RWPE1 (cell line): Measurements from ENCODE around the gene GNA15.
A peak's percentile ranks its signal among the peaks of the same experiment; 100 is the strongest.

Experiments used
- CTCF ChIA-PET: fragments of 350-600 bp; sonication (Branson Sonifier 250); formaldehyde crosslinking; extraction: SDS; loops from one replicate; lab custom pipeline; 2021; lab: Yijun Ruan, JAX
- POLR2A ChIA-PET: fragments of 400-600 bp; formaldehyde crosslinking; extraction: SDS; loops from one replicate; lab custom pipeline; 2020; ENCODE audit warnings: antibody characterized with exemption; ENCODE audit not compliant: low non-redundant PET; lab: Yijun Ruan, JAX
- DNase-seq: peaks from one replicate; pipeline ENCODE4 v3.0.0; 2012; ENCODE audit warnings: low spot score
- H3K27ac ChIP-seq: fragments of 450-650 bp; 2 replicates; pipeline ENCODE4 v1.5.1; 2017
- CTCF ChIP-seq: fragments of 450-650 bp; conservative IDR thresholded peaks from 2 replicates; pipeline ENCODE4 v1.5.1; 2017; ENCODE audit warnings: low read depth, mild to moderate bottlenecking

Gene GNA15

GRCh38 chr19:3115916-3116602, 19.8 kb upstream of the GNA15 start:
- H3K27ac ChIP-seq, result peak overlapping the region; percentile 64
- ChIA-PET POLR2A (no interaction called here), CTCF (interaction anchor here (0.6 kb wide), 1 partner anchor 12 kb away, joined by 3 read pairs; no protein-coding TSS in a partner anchor)
- no peak for TF ChIP-seq CTCF
- DNase-seq, result no peak

DNA sequence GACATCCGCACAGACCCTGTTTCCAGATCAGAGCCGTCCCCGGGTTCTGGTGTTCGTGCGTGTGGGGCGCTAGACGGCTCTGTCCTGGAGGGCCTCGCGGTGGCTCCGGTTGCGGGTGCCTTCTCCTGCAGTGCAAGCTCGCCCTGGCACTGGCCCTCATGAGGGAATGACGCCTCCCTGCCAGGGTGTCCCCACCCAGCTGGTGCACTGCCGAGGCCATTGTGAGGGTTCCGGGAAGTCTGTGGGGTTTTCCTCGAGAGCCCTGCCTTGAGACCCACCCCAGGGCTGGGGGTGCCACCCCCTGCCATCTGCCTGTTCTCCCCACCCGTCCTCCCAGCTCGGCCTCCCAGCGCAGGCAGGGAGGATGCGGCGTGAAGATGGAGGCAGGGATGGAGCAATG, 19.2 kb upstream of the GNA15 start:
- CTCF ChIA-PET, result no interaction called here
- POLR2A ChIA-PET, result no interaction called here
- no peak for DNase-seq
- H3K27ac ChIP-seq, result peak overlapping the region; percentile 64
- TF ChIP-seq CTCF, result no peak

- ChIA-PET POLR2A (no interaction called here), CTCF (no interaction called here)
- TF ChIP-seq CTCF, result no peak
- DNase-seq, result no peak
- peak overlapping the region; percentile 64 for H3K27ac ChIP-seq
Measured at GRCh38 chr19:3117716-3118115, 18.1 kb upstream of the GNA15 start.

- POLR2A ChIA-PET, result no interaction called here
- no peak for DNase-seq
- TF ChIP-seq CTCF, result no peak
- H3K27ac ChIP-seq, result peak overlapping the region; percentile 64
- CTCF ChIA-PET, result no interaction called here
Measured at GRCh38 chr19:3118232-3119070, 17.4 kb upstream of the GNA15 start.

- CTCF ChIA-PET, result interaction anchor here (0.5 to 1.0 kb wide), 2 partner anchors 10 to 159 kb away, joined by 4 read pairs; no protein-coding TSS in a partner anchor
- POLR2A ChIA-PET, result no interaction called here
- no peak overlapping the region for H3K27ac ChIP-seq
- no peak for TF ChIP-seq CTCF
- DNase-seq, result no peak
Measured at GRCh38 chr19:3119071-3119595, 16.7 kb upstream of the GNA15 start.

DNA sequence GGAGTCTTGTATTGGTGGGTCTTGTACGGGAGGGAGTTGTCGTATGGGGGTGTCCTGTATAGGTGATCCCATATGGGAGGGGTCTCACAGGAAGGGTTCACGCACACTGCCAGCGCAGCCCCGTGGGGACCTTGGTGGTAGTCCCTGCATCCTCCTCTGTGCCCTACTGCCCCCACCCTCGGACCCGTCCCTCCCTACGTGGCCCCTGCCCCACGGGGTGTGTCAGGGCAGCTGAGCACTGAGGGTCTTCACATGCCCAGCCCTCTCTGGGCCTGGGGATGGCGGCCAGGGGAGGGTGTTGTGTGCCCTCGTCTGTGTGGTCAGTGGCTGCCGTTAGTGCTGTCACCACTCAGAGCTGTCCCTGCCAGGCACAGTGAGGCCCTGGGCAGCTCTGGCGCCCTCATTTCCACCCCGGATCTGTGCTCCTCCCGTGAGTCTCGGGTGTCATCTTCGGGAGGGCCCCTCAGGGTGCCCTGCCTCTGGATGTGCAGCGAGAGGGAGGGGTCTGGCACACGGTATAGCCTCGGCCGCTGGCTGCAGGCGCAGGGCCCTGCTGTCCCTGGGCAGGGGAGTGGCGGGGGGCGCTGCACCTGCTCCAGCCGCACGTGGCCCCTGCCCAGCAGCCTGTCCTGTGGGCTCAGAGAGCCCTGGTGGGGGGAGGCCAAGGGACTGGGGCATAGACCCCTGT, 16.0 kb upstream of the GNA15 start:
- ChIA-PET POLR2A (no interaction called here), CTCF (interaction anchor here (0.5 to 1.0 kb wide), 2 partner anchors 11 to 159 kb away, joined by 4 read pairs; no protein-coding TSS in a partner anchor)
- no peak for DNase-seq
- peak overlapping the region; percentile 19 for H3K27ac ChIP-seq
- no peak for TF ChIP-seq CTCF
